GM19099 (cell line): ENCODE measurements around the gene GH1.

Experiments
- POLR2A ChIP-seq: IDR thresholded peaks from 3 replicates; pipeline ENCODE4 v1.6.1; 2011; ENCODE audit warnings: low read depth; ENCODE audit not compliant: insufficient read length; ENCODE audit errors: extremely low read depth

GH1 gene

GRCh38 chr17:63937319-63937718 lies 18.7 kb upstream of the GH1 start:
- no peak for TF ChIP-seq POLR2A

DNA sequence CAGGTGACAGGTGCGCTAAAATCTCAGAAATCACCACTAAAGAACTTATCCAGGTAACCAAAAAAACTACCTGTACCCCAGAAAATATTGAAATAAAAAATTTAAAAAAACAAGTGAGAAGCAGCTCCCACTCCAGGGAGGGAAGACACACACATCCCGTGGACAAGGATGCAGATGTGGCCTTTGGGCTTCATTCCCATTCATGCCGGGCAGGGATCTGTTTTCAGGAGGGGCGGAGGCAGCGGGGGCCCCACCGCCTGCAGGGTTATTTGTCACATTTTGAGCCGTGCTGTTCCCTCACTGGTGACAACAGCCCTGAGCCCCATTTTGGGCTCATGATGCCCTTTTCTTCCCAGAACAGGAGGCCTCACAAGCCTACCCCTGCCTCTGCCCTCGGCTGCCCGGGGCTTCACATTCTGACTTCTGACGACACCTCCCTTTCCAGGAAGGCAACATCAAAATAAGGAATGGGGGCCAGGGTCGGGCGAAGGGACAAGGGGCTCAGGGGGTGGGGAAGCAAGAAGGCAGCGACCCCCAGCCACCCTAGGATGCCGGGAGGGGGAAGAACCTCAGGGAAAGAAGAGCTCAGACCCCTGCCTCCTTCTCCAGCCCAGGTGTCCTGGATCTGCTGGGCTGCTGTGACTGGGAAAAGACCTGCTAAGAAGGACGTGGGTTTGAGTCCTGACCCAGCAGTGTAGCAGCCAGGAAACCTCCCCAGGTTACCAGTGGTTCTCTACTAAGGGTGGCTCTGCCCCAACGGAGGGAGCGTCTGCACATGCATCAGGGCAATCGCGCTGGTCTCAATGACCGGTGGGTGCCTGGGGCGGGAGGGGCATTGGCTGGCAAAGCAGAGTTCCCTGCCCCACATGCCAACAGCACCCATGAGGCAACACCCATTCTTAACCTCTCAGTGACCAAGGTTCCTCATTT lies 15.8 kb upstream of the GH1 start:
- no peak for TF ChIP-seq POLR2A

GRCh38 chr17:63933598-63933997 lies 15.0 kb upstream of the GH1 start:
- TF ChIP-seq POLR2A, result no peak

- TF ChIP-seq POLR2A, result no peak
Measured at GRCh38 chr17:63932721-63933120, 14.1 kb upstream of the GH1 start.

- peak; percentile 94 for TF ChIP-seq POLR2A
Measured at GRCh38 chr17:63931981-63932561, 13.4 kb upstream of the GH1 start, which contains the start of gene CD79B. Gene CD79B (minus strand): TSS chr17:63932331. CDS start chr17:63932261, 70 bp downstream.

DNA sequence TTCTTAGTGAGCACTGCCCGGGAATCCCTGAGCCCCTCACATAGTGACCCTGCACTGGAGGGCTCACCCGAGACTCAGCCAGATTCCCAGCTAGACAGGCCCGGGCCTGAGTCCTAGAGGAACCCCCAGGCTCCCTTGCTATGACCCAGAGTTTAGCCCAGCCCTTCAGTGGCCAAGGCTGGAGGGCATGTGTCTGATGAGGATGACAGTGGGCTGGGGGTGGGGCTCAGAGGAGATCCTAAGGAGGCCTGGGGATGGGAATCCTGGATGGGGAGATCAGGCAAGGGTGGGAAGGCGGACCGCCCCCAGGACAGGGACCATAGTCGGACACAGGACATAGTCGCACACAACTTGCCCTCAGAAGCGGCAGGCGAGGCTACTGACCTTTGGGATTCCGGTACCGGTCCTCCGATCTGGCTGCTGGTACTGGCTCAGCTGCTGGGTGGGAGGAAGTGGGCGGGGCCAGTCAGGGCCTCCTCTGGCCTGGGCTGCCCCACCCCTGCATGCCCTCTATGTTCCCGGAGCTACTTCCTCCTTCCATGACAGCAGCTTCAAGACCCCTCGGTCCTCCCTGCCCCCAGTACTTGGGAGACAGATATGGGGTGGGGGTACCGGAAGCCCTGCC lies 12.4 kb upstream of the GH1 start:
- peak; percentile 24 for TF ChIP-seq POLR2A

- TF ChIP-seq POLR2A, result no peak
Measured at GRCh38 chr17:63929860-63930766, 11.5 kb upstream of the GH1 start.

GRCh38 chr17:63928966-63929695 lies 10.5 kb upstream of the GH1 start:
- TF ChIP-seq POLR2A, result no peak

DNA sequence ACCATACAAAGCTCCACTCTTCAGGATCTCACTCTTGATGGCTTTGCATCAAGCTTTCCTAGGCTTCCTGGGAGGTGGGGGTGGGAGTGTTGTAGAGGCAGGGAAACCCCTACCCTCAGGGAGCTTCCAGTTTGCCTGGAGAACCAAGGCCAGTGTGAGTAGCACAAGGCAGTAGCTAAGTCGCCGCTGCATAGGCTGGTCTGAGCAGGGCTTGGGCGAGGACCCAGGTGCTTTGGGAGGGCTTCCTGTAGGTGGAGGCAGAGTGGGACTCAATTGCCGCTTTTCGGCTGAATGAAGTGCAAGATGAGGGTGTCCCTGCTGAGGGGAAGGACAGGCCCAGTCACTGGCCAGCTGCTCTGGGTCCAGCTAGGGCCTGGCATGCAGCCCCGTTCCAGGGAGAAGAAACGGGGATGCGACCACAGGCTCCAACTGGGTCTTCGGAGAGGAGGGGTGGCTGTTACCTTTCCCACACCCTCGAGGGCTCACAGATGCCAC lies 9.6 kb upstream of the GH1 start:
- no peak for TF ChIP-seq POLR2A

DNA sequence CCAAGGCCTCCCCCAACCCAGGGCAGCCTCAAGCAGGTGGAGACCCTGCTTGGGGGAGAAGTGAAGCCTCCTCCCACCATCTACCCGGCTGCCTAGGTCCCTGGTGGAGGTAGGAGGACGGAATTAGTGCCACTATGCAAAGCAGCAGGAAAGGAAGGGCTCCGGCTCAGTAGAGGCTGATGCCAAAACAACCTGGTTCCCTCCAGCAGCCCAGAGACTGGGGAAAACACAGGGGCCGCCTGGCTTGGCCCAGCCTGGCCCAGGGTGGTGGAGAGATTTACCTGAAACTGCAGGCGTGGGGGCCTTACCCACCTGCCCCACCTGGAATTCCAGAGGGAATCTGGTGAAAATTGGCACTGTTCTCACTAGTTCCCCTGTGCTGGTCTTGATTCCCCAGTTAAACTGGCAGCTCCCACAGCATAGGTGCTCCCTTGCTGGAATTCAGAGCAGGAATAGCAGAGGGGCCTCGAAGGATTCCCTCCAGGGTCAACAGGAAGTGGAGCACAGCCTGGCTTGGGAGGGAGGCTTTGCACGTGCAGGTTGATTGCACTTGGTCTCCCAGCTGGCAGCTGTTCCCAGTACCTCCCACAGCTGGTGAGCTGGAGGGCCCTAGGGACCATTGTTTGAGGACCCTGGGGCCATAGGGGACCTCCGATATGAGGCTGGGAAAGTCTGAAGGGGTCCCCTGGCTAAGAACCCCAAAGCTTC lies 9.0 kb upstream of the GH1 start:
- TF ChIP-seq POLR2A, result no peak

GRCh38 chr17:63926164-63926563 lies 7.5 kb upstream of the GH1 start:
- TF ChIP-seq POLR2A, result no peak

GRCh38 chr17:63925615-63926014 lies 7.0 kb upstream of the GH1 start:
- TF ChIP-seq POLR2A, result peak; percentile 27

- TF ChIP-seq POLR2A, result no peak
Measured at GRCh38 chr17:63919311-63919723, 678 bp upstream of the GH1 start.
